ENCODE results near the gene SYNE1. TPM values are rescaled to one million over a fixed set of nuclear protein-coding genes. Genes with fewer than 3 reads are reported as not detected.

Gene SYNE1, protein sequence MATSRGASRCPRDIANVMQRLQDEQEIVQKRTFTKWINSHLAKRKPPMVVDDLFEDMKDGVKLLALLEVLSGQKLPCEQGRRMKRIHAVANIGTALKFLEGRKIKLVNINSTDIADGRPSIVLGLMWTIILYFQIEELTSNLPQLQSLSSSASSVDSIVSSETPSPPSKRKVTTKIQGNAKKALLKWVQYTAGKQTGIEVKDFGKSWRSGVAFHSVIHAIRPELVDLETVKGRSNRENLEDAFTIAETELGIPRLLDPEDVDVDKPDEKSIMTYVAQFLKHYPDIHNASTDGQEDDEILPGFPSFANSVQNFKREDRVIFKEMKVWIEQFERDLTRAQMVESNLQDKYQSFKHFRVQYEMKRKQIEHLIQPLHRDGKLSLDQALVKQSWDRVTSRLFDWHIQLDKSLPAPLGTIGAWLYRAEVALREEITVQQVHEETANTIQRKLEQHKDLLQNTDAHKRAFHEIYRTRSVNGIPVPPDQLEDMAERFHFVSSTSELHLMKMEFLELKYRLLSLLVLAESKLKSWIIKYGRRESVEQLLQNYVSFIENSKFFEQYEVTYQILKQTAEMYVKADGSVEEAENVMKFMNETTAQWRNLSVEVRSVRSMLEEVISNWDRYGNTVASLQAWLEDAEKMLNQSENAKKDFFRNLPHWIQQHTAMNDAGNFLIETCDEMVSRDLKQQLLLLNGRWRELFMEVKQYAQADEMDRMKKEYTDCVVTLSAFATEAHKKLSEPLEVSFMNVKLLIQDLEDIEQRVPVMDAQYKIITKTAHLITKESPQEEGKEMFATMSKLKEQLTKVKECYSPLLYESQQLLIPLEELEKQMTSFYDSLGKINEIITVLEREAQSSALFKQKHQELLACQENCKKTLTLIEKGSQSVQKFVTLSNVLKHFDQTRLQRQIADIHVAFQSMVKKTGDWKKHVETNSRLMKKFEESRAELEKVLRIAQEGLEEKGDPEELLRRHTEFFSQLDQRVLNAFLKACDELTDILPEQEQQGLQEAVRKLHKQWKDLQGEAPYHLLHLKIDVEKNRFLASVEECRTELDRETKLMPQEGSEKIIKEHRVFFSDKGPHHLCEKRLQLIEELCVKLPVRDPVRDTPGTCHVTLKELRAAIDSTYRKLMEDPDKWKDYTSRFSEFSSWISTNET (N-terminal part only)
- 47.9 and 50.6 TPM in 2 replicates for total RNA-seq

DNA sequence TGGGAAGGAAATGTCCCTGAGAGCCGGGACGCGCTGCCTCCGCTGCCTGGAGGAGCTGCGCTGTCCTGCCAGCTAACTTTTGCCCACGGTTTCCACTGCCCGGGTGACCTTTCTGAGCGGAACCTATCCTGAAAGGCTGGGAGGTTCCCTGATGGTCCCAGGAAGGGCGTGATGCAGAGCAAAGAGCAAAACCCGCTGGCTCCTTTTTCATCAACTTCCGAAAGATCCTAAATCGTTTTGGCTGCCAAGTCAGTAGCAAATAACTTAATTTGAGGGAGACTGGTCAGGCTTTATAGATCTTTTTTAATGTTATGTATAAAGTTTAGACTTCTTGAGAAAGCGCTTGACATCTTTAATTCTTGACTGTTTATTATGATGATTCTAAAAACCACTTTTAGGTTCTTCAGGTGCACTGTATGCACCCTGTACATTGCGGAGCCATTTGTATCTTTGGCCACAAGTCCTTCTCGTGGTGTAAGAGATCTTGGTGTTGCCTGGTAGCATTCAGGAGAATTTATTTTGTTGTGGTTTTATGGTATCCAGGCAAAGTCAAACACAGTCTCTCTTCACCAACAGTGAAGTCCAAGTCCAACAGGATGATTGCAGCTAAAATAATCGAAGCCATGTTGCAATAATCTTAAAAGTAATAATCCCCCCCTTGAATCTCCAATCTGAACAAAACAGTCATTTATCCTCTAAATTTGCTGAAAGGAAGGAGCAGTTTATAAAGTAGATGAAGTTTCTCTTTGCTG lies at the start of gene SYNE1:
SYNE1 (minus strand) TSS at position 67 of the 752 bp plus-strand sequence. CDS start 9,031 bp downstream, outside the sequence.

Small RNAs within 50 kb of the gene (small RNA-seq; reads per million reads assigned to genes)
- gene RNA5SP223 = not detected

Other genes starting within 250 kb of the SYNE1 start
- 143 and 181 TPM in 2 replicates for gene MYCT1, start 60.5 kb upstream of the SYNE1 start, total RNA-seq
- gene VIP, start 113.4 kb upstream of the SYNE1 start, total RNA-seq = 0.33 and 0.76 TPM in 2 replicates

Data from vein endothelial cell (primary cell).